Fibroblast of skin of right quadriceps (primary cell): Measurements from ENCODE around the gene NINJ1.
"Not testable (repeated sequence)": the region's sequence is repeated elsewhere in the genome, so short reads cannot be mapped to it uniquely, and the experiment has no call there.

Source experiments
- DNase-seq: peaks from one replicate; pipeline ENCODE4 v3.0.0-alpha.2; 2013

The NINJ1 gene

GRCh38 chr9:93118863-93119702 is 15.0 kb downstream of the NINJ1 start:
- DNase-seq: no peak

GRCh38 chr9:93117924-93118862 is 15.9 kb downstream of the NINJ1 start:
- no peak for DNase-seq

DNA sequence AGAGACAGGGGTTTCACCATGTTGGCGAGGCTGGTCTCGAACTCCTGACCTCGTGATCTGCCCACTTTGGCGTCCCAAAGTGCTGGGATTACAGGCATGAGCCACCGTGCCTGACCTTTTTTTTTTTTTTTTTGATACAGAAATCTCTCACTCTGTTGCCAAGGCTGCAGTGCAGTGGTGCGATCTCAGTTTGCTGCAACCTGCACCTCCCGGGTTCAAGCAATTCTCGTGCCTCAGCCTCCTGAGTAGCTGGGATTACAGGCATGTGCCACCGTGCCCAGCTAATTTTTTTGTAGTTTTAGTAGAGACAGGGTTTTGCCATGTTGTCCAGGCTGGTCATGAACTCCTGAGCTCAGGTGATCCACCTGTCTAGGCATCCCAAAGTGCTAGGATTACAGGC is 16.5 kb downstream of the NINJ1 start:
- not testable (repeated sequence) for DNase-seq

- no peak for DNase-seq
These were observed 17.7 kb downstream of the NINJ1 start for GRCh38 chr9:93116072-93116961.

DNA sequence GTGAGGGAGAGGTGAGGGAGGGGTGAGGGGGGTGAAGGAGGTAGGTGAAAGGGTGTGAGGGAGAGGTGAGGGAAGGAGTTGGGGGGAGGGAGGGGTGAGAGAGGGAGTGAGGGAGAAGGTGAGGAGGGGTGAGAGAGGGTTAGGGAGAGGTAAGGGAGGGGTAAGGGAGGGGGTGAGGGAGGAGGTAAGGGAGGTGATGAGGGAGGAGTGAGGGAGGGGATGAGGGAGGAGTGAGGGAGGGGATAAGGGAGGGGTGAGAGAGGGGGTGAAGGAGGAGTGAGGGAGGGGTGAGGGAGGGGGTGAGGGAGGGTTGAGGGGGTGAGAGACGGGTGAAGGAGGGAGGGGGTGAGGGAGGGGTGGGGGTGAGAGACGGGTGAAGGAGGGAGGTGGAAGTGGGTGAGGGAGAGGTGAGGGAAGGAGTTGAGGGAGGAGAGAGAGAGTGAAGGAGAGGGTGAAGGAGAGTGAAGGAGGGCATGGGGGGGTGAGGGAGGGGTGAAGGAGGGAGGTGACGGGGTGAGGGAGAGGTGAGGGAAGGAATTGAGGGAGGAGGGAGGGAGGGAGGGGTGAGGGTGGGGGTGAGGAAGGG is 18.5 kb downstream of the NINJ1 start:
- no peak for DNase-seq

DNA sequence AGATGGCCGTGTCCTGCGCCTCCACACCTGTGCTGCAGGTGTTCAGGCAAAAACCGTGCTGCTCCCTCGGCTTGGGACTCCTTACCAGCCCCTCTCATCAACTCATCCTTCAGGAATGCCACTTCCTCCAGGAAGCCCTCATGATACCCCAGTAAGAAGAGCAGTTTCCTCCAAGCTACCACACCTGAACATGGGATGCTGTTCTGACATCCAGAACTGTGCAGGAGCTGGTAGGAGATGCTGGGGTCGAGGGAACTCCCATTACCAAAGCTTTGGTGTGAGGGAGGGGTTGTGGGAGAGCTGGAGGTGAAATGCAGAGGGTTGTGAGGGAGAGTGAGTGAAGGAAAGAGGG is 19.1 kb downstream of the NINJ1 start:
- DNase-seq: no peak

GRCh38 chr9:93114169-93114983 is 19.7 kb downstream of the NINJ1 start:
- DNase-seq: no peak

- DNase-seq: no peak
These were observed 21.1 kb downstream of the NINJ1 start for GRCh38 chr9:93112864-93113389.

DNA sequence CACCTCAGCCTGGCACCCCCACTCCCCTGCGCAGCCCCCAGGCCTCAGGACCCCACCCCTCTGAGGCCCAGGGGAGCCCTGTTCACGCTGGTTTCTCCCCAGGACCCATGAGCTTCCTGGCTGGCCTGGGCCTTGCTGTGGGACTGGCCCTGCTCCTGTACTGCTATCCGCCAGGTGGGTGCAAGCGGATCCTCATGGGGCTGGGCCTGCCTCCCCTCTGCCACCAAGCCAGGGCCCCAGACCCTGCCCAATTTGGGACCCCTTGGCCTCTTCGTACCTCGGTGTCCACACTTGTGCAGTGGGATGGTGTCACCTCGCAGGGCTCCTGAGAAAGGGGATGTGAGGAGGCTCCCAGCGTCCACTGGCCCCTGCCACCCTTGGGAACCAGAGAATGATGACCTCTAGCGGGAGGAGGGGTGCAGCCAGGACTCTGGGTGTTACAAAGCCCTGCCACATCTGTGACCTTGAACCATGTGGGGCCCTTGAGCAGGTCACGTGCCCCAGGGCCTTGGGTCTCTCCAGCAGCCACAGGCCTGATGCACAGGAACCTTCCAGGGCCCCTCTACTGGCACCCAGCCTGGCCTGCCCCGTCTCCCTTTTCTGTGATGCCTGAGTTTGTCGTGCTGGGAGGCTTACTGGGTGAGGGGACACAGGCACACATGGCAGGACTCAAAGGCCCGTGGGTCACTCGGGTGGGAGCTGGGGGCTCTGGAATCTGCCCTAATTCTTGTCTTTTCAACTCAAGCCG is 21.8 kb downstream of the NINJ1 start:
- DNase-seq: no peak

- no peak for DNase-seq
These were observed 22.5 kb downstream of the NINJ1 start for GRCh38 chr9:93111371-93112115.

DNA sequence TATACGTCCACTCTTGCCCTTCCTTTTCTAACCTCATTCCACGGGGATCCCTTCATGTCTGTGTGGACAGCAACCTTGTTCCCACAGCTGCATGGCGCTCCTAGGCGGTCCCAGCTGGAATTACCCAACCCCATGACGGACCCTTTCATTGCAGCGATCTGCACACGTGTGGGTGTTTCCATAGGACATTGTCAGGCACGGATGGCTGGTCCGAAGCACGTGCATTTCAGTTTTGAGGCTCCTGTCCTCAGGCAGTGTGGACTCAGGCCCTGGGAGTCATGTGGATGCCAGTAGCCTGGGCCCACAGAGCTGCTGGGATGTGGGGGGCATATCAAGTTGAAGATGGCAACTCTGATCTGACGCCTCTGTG is 23.1 kb downstream of the NINJ1 start:
- DNase-seq: no peak

DNA sequence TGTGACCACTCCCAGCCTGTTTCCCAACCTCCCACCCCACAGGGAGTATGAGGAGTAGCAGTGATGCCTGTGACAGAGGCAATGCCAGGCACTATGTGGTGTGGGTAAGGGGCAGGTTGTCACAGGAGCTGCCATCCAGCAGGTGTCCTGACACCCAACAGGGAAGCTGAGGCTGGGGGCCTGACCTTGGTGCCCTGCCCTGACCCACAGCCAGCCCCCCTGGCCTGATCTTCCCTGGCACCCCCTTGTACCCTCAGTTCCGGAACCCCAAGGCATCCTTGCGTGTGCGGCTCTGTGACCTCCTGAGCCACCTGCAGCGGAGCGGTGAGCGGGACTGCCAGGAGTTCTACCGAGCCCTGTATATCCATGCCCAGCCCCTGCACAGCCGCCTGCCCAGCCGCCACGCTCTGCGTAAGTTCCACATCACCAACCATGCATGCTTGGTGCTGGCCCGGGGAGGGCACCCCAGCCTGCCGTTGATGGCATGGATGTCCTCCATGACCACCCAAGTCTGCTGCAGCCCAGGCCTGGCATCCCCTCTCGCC is 23.7 kb downstream of the NINJ1 start:
- DNase-seq: no peak

DNA sequence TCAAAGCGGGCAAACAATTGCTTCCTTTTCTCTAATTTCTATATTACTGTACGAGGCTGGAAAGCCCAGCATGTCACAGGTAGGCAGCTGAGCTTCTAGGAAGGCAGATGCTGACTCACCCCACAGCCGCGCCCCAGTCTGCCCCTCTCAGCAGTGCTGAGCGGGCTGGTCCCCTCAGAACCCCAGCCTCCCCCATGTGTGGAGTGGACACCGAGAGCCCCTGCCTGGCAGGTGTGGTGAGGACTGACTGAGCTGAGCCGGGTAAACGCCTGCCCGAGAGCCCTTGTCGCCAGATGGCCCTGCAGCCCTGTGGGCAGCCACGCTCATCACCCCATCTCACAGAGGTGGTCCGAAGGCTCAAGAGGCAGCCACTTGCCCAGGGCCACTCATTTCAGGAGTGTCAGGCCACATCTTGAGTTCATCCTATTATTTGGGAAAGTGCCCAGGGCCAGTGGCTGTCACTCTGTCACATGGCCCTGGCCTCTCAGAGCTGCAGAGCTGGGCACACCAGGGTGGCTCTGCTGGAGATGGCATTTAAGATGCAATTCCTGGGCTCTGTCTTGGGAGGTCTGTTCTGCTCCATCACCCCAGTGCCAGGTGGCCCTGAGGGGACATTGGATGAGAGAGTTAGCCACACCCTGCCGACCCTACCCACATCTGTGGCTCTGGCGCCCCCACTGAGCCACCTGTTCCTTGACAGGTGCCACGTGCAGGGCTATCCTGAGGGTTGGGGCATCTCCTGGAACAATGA is 25.6 kb downstream of the NINJ1 start:
- no peak for DNase-seq

- no peak for DNase-seq
These were observed 26.3 kb downstream of the NINJ1 start for GRCh38 chr9:93107825-93108161.

- no peak for DNase-seq
These were observed 26.8 kb downstream of the NINJ1 start for GRCh38 chr9:93107151-93107824.

DNA sequence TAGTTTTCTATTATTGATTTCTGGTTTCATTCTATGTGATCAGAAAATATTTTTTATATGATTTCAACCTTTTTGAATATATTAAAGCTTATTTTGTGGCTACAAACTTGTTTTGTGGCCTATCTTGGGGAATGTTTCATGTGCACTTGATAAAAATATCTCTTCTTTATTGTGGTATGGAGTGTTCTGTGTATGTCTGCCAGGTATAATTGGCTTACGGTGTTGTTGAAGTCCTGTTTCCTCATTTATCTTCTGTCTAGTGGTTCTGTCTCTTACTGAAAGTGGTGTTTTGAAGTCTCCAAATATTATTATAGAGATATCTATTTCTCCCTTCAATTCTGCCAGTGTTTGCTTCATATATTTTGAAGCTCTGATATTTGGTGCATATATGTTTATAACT is 28.4 kb downstream of the NINJ1 start:
- DNase-seq: no peak

GRCh38 chr9:93101086-93101485 is 33.0 kb downstream of the NINJ1 start:
- DNase-seq: not testable (repeated sequence)

DNA sequence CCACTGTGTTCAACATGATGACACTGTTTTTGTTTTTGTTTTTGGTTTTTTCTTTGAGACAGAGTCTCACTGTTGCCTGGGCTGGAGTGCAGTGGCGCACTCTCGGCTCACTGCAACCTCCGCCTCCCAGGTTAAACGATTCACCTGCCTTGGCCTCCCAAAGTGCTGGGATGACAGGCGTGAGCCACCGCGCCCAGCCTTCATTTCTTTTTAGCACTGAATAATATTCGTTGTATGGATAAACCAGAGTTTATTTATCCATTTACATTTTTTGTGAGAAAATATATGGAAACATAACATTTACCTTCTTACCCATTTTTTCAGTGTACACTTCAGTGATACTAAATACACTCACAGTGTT is 33.8 kb downstream of the NINJ1 start:
- no peak for DNase-seq
